ENCODE results near the gene PPP4R4.

The PPP4R4 gene, protein sequence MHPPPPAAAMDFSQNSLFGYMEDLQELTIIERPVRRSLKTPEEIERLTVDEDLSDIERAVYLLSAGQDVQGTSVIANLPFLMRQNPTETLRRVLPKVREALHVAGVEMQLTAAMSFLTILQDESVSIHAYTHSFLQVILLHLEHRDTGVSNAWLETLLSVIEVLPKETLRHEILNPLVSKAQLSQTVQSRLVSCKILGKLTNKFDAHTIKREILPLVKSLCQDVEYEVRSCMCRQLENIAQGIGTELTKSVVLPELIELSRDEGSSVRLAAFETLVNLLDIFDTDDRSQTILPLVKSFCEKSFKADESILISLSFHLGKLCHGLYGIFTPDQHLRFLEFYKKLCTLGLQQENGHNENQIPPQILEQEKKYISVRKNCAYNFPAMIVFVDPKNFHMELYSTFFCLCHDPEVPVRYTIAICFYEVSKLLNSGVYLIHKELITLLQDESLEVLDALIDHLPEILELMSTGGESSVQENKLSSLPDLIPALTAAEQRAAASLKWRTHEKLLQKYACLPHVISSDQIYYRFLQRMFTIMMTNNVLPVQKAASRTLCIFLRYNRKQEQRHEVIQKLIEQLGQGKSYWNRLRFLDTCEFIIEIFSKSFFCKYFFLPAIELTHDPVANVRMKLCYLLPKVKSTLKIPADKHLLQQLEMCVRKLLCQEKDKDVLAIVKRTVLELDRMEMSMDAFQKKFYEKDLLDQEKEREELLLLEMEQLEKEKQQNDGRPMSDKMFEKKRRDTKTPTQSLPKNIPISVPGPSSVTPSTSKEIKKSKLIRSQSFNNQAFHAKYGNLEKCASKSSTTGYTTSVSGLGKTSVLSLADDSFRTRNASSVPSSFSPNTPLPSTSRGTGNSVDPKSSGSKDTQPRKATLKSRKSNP

DNA sequence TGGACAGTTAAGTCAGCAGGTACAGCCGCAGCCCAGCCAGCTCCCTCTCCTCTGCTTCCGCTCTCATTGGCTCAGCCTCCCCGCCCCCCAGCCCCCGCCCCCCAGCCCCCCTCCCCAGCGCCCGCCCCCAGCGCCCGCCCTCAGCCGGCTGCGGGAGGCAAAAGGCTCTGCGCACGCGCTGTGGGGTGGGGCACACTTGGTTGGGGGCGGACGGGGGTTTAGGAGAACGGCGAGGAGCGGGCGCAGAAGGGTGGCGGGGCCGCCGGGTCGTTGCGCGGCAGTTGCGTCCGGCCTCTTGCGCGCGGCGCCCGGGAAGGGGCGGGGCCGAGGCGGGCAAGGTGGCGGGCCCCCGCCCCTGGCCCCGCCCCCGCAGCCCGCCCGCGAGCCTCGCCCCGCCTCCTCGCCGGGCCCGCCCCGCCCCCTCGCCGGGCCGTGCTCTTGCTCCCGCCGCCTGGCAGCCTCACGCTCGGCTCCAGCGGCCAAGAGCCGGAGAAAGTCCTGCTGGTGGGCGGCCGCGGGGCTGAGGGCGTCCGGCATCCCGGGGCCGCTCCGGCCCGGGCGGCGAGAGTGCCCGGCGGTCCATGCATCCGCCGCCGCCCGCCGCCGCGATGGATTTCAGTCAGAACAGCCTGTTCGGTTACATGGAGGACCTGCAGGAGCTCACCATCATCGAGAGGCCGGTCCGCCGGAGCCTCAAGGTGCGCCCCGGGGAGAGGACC, at the start of gene PPP4R4:
TSS of gene PPP4R4 (plus strand) at position 438 of the 719 bp plus-strand sequence. CDS start at position 582, 144 bp downstream.
- peak; percentile 90 for DNase-seq

DNA sequence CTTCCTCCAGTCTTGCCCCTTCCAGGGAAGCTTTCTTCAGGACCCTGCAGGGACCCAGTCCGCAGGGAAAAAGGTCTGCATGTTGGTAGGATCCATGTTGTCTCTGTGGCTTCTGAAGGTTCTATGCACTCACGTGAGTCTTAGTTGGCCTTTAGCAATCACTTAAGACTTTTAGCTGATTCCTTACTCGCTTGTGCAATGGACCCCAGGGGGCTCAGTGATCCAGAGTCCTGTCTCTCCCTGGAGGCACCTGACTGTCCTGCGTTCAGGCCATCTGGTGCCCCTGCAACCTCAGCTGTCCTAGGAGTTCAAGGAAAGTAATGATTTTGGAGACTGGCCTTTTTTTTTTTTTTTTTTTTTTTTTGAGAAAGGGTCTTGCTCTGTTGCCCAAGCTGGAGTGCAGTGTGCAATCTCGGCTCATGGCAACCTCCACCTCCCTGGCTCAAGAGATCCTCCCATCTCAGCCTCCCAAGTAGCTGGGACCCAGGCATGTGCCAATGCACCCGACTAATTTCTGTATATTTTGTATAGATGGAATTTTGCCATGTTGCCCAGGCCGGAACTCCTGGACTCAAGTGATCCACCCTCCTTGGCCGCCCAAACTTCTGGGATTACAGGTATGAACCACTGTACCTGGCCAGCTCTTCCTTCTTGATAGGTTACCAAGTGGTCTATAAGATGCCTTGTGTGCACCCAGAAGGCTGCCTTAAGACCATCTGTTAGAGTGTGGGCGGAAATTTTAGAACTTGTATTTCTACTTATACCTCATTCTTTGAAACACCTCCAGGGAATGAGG, 49.3 kb upstream of the PPP4R4 start:
- peak; percentile 23 for DNase-seq

DNA sequence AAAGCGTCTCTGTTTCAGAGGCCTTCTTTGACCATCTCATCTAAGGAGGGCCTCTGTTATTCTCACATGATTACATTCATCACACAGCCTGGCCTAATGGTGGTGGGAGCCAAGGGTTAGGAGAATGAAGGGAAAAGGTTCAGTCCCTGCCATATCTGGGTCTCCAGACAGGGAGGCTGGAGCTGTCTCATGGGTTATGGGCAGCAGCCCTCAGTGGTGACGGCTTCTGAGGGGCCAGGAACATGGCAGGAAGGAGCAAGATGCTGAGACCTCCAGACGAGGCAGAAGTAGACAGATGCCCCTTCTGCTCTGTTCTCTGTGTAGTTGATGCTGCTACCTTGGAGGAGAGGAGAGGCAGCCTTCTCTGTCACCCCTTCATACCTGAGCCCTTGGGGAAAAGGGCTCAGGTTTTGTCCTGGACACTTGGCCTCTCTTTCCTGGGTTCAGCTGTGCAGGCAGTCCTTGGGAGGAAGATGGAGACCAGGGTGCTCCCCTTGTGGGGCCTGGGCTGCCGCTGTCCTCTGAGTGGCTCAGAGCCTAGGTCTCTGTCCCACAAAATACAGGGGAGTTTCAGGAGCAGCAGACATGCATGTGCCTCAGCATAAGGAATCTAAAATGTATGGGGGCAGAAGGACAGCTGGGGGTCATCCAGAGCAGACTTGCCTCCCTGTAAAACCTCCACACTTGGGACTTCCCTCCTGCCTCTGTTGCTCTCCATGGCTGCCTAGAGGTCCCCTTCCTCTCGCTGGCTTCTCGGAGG, 48.3 kb upstream of the PPP4R4 start:
- peak; percentile 40 for DNase-seq

DNA sequence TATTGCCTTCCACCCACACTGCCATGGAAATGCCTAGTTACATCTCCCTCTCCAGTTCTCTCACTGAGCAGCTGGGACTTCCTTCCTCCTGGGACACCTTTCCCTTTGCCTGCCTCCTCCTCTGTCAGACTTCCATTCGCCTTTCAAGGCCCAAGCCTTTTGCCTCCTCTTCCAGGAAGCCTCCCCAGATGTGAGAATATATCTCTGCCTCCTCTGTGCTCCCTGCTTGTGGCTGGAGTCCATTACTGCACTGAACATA, 47.8 kb upstream of the PPP4R4 start:
- no peak for DNase-seq

DNA sequence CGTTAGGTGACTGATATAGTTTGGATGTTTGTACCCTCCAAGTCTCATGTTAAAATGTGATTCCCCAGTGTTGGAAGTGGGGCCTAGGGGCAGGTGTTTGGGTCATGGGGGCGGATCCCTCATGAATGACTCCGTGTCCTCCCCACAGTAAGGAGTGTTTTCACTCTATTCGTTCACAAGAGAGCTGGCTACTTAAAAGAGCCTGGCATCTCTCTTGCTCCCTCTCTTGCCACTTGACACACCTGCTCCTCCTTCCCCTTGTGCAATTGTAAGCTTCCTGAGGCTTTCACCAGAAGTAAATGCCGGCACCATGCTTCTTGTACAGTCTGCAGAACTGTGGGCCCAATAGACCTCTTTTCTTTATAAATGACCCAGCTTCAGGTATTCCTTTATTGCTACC, 47.3 kb upstream of the PPP4R4 start:
- DNase-seq, result peak; percentile 13

DNA sequence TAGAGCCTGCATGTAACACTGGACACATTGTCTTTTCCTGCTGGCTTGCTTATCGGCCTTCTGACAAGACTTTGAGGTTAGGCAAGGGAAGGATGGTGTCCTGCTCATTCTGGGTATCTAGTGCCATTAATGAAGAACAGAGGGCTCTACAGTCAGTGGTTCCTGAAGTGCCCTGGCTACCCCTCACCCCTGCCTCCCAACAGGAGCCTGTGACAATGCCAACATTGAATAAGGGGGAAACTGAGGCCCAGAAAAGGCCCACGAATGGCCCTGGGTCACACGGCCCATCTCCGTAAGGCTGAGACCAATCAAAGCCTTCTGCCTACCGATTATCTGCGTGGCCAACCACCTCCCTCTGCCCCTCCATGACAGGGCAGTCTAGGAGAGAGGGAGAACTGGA, 46.8 kb upstream of the PPP4R4 start:
- peak; percentile 36 for DNase-seq

DNA sequence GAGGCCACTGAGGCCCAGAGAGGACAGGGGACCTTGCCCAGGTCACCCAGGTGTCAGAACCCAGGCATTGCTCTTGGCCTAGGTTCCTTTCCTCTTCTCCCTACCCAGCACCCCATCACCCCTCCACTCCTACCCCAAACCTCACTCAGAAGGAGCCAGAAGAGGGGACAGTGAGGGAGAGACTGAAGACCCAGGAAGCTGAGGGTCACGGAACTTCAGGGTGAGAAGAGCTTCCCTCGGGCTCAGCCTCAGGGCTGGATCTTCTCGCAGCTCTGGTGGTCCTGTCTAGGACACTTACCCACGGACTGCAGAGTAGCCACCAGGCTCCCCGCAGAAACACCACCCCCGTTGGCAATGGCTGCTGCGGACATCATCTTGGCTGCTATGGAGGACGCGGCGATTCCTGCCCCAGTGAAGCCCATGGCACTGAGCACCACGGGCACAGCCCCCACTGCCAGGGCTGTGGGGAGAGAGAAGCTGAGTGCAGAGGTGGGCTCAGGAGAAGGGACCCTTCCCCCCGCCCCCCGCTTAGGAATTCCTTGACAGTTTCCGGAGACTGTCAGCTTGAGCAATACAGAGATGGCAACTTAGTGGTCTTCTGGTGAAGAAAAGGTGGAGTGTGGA, 45.8 kb upstream of the PPP4R4 start:
- DNase-seq, result no peak

DNA sequence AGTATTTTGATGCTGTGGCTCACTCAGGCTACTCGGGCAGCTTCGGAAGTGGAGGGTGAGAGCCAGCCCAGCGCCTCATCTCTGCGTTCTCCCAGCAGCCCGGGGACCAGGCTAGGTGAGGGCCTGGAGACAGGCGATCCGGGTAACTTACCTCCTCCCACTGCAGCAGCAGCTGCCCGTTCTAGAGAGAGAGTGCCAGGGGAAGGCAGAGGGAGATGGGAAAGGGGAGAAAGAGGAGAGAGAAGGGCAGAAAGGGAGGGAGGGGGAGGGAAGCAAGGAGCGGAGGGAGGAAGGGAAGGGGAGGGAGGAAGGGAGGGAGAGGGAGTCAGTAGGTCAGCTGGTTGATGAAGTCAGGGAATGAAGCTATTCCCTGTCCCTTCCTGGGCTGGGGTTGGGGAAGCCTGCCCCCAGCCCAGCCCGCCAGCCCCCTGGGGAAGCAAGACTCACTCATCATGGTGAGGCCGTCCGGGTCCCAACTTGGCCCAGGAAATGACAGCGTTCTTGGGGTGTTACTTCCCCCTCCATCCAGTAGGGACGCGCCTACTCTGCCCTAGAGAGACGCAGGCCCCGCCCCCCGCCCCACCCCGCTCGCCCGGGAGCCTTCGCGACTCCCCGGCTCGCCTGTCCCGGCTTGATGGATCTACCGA, 44.9 kb upstream of the PPP4R4 start, which contains the start of gene IFI27L2:
TSS of gene IFI27L2 (minus strand) at position 494 of the 647 bp plus-strand sequence. CDS start at position 454, 40 bp downstream.
- DNase-seq, result peak; percentile 80

DNA sequence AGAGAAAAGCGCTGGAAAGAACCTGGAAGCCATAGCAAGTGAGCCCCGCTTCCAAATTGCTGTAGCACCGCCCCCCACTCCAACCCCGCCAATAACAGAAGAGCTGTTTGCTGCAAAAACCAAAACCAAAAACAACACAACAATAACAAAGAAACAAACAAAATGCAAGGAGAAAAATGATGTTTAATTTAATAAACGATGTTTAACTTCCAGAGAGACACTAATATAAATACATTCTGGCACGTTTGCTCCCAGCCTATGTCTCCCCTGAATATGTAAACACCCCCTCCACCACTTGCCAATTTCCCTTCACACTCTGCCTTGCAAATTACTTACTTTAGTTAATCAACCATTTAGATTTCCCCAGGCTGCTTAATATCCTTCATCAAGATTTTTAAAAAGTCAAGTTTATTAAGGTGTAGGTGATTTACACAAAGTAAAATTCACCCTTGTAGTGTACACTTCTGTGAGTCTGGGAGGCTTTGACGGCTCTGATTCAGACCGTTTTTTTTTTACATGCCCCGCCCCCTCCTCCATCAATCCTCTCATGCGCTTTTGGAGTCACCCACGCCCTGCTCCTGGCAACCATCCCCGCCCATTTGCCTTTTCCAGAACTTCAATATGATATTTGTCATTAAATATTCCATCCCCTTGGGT, 44.2 kb upstream of the PPP4R4 start:
- no peak for DNase-seq

DNA sequence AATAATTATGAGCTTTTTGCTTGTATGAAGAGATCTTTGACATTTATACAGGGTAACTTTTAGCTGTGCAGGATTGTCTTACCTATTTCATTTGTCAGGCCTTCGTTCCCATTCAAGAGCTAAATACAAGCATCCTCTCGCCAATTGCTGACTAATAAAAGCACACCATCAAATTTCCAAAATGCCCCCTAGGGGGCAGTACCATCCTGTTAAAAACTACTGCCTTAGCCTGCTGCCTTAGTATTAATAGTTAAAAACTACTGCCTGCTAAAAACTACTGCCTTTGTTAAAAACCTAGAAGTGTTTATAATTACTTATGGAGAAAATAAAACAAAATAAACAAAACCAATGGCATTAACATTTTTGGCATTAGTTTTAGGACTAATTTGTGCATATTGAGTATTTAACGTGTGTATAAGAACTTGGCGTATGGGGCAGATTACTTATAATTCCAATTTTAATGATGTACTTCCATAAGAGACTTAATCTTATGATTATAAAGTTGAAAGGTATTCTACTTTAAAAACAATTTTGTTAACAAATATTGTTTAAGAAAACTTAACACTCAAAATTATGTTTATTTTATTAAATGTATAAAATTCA, 41.7 kb upstream of the PPP4R4 start:
- DNase-seq, result no peak

DNA sequence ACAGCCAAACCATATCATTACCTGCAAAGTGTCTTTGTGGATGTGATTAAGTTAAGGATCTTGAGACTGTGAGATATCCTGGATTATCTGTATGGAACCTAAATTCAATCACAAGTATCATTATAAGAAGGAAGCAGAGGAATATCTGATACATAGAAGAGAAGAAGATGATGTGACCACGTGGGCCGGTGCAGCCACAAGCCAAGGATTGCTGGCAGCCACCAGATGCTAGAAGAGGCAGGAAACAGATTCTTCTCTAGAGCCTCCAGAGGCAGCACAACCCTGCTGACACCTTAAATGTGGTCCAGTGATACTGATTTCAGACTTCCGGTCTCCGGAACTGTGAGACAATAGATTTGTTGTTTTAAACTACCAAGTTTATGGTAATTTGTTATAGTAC, 38.6 kb upstream of the PPP4R4 start:
- no peak for DNase-seq

DNA sequence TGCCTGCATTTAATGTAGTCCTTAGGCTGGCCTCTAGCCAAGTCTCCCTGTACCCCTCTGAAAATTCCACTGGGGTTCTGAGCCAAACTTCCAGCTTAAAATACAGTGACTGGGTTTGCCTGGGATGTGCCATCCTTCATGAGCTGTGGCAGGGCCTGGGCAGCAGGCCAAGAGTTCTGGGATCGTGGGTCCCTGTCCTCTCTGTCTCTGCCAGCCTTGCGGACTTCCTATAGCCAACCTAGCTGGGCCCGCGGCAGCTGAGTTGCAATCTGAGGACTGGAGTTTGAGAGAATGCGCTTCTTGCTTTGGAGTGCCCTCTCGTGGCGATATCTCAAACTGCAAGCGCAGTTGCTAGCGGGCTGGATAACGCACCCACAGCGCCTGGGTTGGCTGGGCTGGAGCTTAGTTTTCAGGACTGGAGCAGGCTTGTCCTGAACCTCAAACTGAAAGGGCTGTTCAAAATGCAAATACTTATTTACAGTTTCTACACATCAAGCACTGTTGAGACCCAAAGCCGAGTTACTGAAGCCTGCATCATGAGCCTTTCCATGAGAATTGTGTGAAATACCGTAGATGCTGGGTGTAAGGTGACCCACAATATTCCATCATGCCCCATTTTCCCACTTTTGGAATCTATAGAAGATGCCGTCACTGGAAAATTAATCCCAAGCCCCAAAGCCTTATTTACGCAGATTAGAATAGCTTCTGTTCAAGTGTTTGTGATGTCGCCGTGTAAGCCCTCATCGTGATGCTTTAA, 37.4 kb upstream of the PPP4R4 start:
- peak; percentile 95 for DNase-seq

DNA sequence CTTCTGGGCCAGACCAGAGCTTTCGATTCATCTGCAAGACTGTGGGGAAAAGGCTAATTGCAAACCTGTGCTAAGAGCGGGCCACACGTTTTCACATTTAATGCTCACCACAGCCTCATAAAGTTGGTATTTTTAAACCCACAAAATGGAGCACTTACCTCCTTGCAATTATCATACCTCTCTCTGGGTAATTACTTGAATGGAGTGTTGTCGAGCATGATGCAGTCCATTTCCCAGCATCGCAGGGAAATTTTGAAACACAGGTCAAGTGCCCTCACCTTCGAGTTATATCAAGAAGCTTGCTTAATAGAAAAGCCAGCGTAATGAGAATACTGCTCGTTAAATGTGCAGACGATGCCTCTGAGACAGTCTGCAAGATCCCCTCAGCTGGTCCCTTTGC, 35.9 kb upstream of the PPP4R4 start:
- no peak for DNase-seq

DNA sequence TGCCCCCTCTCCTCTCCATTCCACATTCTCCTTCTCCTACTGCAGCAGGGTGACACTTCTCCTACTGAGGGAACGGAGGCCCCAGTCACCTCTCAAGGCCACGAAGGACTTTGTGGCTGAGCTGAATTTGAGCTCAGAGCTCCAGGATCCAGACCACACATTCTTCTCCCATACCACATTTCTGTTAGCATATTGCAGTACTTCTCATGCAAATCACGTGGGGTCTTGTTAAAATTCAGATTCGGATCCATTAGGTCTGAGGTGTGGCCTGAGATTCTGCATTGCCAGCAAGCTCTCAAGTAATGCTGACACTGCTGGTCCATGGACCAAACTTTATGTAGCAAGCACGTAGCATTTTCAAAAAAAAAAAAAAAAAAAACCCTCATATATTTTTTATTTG, 35.1 kb upstream of the PPP4R4 start:
- no peak for DNase-seq

DNA sequence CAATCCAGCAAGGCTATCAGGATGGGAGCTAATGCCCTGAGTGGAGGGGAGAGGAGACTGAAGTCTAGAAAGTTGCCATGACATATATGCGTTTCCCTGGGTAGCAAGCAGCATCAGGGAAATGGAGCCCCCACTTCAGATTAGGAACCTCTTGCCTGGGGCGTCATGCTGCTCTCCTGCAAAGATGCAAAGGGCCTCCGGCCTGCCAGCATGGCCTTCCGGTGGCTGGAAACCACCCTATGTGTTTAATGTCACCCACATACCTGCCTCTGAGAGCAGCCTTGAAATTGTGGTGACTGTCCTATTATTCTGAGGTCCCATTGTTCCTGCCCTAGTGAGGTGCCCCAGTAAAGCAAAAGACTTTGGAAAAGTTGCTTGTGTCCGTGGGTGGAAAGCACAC, 34.7 kb upstream of the PPP4R4 start:
- DNase-seq, result no peak

DNA sequence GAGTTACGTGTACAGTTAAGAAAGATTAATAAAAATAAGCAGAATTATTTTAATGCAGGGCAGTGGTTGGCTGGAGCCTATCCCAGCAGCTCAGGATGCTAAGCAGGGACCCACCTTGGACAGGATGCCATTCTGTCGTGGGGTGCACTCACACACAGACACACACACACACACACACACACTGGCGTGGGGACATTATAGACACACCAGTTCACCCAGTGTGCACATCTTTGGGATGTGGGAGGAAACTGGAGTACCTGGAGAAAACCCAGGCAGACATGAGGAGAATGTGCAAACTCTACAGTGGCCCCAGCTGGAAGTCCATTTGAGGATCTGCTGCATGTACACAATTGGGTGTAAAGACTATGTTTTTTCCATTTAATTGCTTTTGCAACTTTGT, 31.9 kb upstream of the PPP4R4 start:
- DNase-seq, result no peak

DNA sequence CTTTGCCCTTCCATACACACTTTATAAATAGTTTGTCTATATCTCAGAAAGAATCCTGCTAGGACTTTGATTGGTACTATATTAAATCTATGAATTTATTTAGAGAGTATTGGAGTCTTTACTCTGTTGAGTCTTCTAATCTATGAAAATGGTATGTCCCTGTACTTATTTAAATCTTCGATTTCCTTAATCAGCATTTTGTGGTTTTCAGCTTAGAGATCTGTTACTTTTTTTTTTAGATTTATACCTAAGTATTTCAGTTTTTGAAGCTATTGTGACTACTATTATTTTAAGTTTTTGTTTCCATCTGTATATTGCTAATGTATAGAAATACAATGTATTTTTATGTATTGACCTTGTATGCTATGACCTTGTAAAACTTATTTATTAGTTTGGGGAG, 31.3 kb upstream of the PPP4R4 start:
- no peak for DNase-seq

DNA sequence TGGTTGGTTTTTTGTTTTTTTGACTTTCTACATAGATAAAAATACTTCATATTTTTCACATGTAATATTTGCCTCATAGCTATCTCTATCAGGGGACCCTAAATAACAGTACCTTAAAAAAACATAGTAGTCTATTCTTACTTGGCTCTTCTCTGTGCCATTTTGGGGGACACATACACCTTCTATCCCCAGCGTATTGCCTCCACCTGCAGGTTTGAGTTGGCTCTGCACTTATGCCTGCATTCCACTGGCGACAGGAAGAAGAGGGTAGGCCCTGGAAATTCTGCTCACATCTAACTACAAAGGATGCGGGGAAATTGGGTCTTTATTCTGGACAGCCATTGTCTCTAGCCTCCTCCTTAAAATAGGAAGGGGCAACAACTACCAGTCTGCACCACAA, 30.9 kb upstream of the PPP4R4 start:
- no peak for DNase-seq

DNA sequence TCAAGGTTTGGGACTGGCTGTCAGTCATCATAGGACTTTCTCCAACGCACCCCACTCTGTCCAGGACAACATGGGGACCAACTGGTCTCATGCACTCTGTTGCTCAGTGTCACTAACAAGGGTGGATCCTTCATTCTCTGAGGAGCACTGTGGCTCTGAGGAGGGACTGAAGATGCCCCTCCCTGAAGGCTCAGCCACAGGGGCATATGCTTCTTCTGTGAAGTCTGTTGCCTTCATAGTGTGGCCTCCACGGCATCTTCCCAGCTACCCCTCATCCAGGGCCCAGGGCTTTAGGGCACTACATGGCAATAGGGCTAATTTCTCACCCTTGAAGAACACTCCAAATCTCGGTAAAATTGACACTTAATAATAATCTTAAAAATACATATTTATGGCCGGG, 30.4 kb upstream of the PPP4R4 start:
- DNase-seq, result no peak
